Midbrain (tissue), 1 donor: ENCODE results near the gene OPA1.
"Not testable (repeated sequence)": the region's sequence is repeated elsewhere in the genome, so short reads cannot be mapped to it uniquely, and the experiment has no call there.

Experiments
- DNase-seq: peaks from one replicate; lab custom pipeline; 2025; lab: John Stamatoyannopoulos, UW

Gene OPA1

DNA sequence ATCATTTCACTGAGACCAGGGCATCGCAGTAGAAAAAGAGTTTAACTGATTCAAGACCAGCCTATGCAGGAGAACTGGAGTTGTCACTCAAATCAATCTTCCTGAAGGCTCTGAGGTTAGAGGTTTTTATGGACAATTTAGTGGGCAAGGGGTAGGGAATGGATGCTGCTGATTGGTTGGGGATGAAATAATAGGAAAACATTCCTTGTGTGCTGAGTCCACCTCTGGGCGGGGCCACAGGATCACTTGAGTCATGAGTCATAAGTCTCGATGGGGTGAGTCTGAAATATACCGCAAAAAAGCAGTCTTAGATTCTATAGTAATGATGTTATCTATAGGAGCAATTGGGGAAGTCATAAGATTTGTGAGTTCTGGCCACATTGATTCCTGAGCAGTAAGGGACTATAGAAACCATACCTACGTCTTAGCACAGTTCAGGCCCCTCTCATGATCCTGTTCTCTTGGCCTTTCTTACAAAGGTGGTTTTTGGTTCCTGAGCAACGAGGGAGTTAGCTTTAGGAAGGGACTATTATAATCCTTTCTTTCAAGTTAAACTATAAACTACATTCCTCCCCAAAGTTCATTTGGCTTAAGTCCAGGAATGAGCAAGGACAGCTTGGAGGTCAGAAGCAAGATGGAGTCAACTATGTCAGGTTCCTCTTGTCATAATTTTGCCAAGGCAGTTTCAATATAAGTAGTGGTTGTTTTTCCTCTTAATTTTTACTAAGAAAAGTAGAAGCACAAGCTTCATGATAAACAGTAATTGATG, 2.7 kb upstream of the OPA1 start:
- no peak for DNase-seq

GRCh38 chr3:193593668-193594030, 641 bp downstream of the OPA1 start:
- DNase-seq: no peak

DNA sequence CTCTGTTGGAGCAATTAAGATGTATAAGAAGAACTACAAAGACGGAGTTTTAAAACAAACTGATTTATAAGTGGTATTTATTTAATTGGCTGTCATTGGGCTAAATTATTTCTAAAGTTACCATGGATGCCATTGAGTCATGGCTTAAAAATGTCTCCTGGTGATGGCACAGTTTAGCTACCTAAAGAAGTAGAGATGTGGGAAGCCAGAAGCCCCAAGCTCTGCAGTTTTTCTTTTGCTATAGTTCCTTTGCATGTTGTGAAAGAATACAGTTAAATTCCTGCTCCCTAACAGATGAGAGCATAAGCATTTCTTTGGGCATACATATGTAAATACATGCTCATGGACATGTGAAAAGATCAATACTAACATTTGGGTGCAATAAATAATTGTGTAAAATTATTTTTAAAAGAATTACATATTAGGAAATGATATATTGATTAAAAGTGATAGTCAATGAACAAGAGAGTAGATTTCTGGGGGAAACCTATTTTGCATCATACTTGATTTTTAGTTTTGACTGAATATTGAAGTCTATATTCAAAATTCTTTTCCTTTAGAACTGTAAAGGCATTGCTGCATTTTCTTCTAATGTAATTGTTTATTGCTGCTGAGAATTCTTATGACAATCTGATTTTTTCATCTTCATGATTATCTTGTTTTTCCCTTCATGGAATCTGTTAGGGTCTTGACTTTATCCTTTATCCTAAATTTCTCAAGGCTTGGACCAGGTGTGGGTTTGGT, 2.1 kb downstream of the OPA1 start:
- no peak for DNase-seq

DNA sequence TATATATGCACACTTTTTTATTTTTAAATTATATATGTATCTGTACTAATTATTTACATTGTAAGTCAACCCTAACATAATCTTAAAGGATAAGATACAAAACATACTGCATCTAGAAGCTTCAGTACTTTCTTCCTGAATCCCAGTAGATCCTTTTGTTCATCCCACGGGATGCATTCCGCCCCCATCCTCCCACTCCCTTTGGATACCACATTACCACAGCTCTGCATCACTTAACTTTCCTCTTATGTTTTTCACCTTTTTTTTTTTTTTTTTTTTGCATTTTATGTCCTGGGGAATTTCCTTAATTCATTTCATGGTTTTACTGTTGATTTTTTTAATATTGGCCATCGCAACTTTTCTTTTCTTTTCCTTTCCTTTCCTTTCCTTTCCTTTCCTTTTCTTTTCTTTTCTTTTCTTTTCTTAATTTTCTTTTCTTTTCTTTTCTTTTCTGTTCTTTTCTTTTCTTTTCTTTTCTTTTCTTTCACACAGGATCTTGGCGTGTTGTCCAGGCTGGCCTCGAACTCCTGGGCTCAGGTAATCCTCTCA, 3.0 kb downstream of the OPA1 start:
- DNase-seq: no peak

- DNase-seq: no peak
Observed at GRCh38 chr3:193598202-193598601, 5.2 kb downstream of the OPA1 start.

DNA sequence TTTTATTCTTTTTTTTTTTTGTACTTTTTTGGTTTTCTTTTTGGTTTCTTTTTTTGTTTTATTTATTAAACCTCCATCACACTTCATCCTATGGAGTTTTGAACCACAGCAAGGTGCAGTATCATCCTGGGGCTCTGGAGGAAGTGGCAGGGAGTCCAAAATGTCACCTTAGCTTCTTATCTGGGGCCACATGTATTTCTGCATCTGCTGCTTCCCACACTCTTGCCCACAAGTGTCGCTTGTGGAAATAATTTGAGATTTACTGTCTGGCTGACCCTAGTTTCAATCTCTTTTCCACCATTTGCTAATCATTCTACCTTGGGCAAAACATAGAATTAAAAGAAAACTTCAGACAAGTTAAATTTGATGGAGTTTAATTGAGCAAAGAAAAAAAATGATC, 6.4 kb downstream of the OPA1 start:
- no peak for DNase-seq

DNA sequence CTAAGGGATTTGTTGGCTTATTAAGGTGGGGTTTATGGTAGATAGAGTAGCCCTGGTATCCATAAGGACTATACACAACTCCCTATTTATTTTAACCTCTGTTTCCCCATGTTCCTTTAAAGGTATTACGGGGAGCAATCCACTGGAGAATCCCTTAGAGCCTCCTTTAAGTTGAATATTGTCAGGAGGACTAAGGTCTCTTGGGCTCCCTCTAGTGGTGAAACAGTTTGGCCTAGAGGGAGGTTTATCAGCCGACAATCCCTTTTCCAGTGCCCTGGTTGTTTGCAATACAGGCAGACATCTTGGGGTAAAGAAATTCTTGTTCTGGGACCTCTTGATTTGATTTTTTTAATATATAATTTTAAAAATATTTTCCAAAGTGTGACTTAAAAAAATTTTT, 12.9 kb downstream of the OPA1 start:
- peak; percentile 55 for DNase-seq

DNA sequence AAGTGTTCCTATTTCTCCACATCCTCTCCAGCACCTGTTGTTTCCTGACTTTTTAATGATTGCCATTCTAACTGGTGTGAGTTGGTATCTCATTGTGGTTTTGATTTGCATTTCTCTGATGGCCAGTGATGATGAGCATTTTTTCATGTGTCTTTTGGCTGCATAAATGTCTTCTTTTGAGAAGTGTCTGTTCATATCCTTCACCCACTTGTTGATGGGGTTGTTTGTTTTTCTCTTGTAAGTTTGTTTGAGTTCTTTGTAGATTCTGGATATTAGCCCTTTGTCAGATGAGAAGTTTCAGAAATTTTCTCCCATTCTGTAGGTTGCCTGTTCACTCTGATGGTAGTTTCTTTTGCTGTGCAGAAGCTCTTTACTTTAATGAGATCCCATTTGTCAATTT, 13.9 kb downstream of the OPA1 start:
- not testable (repeated sequence) for DNase-seq

GRCh38 chr3:193610516-193610915, 17.5 kb downstream of the OPA1 start:
- not testable (repeated sequence) for DNase-seq

GRCh38 chr3:193614430-193614829, 21.4 kb downstream of the OPA1 start:
- DNase-seq: no peak

DNA sequence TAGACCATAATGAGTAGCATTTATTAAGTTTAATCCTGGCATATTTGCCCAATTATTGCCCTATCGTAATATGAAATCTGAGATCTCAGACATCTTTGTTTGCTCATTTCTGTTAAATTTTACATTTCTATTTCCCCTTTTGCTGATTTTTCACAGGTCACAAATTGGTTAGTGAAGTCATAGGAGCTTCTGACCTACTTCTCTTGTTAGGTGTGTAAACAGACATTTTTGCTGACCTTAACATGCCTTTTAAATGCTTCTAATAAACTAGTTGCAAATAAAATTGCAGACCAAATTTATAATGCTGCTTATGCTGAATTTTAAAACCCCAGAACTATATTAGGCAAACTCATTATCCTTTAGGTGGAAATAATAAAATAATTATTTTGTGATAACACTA, 24.6 kb downstream of the OPA1 start:
- no peak for DNase-seq

DNA sequence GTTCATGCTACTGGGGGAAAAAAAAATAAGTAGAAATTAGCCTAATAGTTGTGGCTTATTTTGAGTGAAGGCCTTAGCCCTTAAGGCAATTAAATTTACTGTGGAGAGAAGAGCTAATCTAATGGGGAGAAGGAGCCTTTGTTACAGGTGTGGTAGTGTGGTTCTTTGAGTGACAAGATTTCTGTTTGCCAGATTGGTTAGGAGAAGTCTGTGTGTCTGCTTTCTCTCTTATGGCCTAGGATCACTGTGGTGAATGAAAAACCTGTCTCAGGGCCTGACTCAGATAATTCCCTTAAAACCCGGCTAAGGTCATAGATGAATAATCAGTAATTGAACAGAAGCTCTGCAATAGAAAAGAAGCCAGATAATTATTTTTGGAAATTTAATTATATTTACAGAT, 27.0 kb downstream of the OPA1 start:
- no peak for DNase-seq

DNA sequence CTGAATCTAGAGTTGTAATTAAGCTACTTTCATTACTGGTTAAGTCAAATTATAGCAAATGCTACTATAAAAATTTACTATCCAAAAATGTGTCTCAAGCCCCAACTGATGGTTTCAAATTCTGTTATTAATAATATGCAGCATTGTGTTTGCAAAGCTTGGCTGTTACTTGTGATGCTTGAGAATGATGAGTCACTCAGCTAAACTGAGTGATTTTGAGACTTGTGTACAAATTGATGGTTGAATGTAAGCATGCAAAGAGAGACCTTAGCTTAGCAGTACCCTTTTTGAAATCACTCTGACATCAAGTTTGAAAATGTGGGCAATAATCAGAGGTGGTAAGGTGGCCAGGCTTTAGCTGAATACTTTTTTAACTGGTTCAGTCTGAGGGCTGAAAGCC, 27.6 kb downstream of the OPA1 start:
- DNase-seq: peak; percentile 19

GRCh38 chr3:193621127-193621526, 28.1 kb downstream of the OPA1 start:
- peak; percentile 25 for DNase-seq

DNA sequence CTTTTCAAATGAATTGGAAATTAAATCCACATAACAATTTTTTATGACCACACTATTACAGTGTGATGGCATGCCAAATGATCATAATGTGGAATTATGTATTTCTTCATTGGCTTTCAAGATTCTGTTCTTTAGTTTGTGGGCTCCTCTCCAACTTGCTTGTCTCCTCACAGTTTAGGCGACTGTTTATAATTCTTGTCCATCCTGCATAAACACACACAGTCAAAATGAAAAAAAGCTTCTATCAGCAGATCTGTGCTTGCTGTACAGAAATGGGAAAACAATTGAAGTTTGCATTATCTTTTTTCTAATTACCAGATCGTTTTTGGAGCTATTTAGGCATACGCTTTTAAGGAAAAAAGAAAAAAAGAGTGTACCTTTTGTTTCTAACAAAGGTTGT, 37.0 kb downstream of the OPA1 start:
- DNase-seq: no peak

GRCh38 chr3:193637831-193638230, 44.8 kb downstream of the OPA1 start:
- no peak for DNase-seq

DNA sequence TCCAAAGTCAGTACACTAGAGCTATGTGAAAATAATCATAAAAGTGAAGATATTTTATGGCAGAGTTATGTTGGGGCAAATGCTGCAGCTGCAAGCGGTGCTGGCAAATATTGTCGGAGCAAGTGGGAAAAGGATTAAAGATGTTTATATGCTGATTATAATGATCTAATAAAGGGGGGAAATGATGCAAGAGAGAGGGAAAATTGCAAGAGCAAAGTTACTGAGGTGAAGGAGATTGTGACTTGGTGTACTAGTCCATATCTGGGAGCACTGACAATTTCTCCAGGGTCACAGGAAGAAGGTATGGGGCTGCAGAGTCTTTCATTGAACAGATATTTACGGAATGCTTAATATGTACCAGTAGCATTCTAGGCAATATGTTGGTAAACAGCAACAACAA, 45.8 kb downstream of the OPA1 start:
- no peak for DNase-seq

DNA sequence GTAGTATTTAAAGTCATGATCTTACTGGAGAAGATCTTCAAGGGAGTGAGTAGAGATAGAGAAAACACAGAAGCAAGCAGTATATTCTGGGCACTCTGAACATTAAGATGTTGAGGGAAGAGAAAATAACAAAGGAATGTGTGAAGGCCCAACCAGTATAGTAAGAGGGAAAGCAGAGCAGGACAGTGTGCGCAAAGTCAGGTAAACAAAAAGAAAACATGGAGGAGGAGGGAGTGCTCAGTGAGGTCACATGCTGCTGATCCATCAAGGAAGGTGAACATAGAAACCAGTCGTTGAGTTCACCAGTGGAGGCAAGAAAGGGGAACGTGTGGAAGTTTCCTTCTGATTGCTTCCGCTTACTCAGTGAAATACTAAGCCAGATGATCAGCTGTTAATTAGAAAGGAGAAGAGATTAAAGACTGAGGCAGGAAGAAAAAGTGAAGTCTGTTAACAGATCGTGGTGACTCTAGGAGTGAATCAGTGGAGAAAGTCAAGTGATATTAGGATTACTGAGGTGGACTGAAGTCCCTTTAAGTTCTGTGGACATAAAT, 47.2 kb downstream of the OPA1 start:
- DNase-seq: no peak

DNA sequence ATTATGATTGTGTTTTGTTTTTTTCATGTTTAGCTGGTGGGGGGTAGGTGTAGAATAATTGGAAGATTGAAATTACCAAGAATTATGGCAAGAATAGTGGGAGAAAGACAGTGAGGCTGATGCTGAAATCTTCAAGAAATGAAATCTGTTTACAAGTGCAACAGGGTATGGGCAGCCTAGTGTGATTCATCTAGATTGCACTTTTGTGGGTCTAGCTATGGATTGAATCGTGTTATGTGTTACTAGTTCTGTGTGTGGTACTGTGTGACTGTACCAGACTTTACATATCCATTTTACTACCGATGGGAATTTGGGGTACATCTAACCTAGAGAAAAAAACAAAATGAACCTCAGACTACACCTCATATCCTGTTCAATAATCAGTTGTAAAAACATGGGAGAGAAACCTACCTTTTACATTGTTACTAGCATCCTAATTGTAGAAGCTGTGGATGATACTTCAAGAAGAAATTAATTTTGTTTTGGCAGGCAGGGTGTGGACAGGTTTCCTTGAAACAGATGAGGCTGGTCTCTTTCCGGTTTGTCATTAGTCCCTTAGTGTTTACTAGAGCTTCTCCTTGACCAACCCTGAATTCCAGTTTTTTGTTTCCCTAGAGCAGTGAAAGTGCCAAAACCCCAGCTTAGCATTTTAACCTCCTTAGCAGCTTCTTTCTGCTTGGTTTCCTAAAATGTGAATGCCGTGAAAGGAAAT, 47.9 kb downstream of the OPA1 start:
- DNase-seq: no peak

DNA sequence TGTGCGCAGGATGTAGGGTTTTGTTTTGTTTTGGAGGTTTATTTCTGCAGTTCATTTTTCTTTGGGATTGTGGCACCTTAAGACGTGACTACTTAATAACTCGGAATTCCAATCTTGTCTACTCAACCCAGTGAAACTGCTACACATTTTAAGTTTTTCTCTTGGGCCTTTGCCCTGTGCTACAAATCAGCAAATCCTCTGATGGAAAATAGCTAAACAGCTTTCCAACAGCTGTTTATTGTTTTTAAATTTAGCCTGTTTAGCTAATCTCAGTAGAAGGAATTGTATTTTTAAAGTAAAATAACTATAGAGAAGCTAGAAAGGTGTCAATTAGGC, 48.4 kb downstream of the OPA1 start:
- no peak for DNase-seq

DNA sequence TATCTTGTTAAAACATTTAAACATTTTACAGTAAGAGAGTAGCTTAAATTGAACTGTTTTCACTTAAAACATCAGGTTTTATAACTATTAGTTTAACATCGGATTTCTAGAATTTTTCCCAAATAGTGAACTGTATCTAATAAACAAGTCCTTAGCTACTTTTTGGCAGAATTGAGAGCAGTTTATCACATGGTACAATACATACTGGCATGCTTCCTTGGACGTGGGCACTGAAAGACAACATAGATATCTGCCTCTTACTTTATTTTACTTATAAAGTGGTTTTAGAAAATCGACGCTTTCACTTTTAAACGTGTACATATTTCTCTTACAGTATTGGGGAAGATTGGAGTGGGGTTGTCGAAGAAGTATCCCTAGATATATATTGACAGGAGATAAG, 52.8 kb downstream of the OPA1 start:
- no peak for DNase-seq

DNA sequence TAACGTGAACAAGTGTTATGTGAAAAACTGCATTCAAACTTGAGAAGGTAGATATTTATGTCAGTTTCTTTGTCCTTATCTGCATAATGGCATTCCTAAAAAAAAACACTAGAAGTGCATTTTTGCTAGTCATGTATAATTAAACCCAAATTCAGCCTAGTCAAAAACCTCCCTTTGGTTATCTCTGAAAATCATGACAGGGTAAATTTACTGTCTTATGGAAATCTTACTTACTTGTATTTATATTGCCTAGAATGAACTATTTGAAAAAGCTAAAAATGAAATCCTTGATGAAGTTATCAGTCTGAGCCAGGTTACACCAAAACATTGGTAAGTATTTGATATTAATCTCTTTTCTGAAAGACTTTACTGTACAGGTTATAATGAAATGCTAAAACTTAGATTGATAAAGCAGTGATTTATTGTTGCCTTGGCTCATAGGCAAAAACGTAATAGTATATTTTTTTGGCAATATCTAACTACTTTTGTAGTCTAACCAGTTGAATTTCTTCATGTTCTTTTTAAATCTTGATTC, 55.6 kb downstream of the OPA1 start:
- DNase-seq: no peak
